Fibroblast of lung (primary cell): ENCODE measurements around the gene NDUFA11. TPM values are rescaled to one million over a fixed set of nuclear protein-coding genes. Genes with fewer than 3 reads are reported as not detected.
A peak's percentile ranks its signal among the peaks of the same experiment; 100 is the strongest.

Source experiments
- DNase-seq, 2 donors: peaks; one replicate each; pipeline versions ENCODE4 v3.0.0 to v3.0.0-alpha.2; 2010; ENCODE audit warnings: low read depth in 2 of 2
- H2AFZ ChIP-seq: 2 replicates; pipeline ENCODE4 v1.5.1; 2012; ENCODE audit warnings: low read length, control low read depth, inconsistent platforms
- H3K27ac ChIP-seq: 2 replicates; pipeline ENCODE4 v1.5.1; 2011; ENCODE audit warnings: low read length, control low read depth; ENCODE audit not compliant: insufficient read depth
- H3K27me3 ChIP-seq: 2 replicates; pipeline ENCODE4 v1.5.1; 2011; ENCODE audit warnings: mild to moderate bottlenecking, low read length; ENCODE audit not compliant: control insufficient read depth, insufficient read depth
- H3K36me3 ChIP-seq: 2 replicates; pipeline ENCODE4 v1.5.1; 2011; ENCODE audit warnings: low read length; ENCODE audit not compliant: control insufficient read depth, insufficient read depth
- H3K4me1 ChIP-seq: 2 replicates; pipeline ENCODE4 v1.5.1; 2011; ENCODE audit warnings: low read length; ENCODE audit not compliant: control insufficient read depth, insufficient read depth; ENCODE audit errors: extremely low read depth
- H3K4me2 ChIP-seq: 2 replicates; pipeline ENCODE4 v1.5.1; 2011; ENCODE audit warnings: low read length, control low read depth; ENCODE audit not compliant: insufficient read depth; ENCODE audit errors: extremely low read depth
- H3K4me3 ChIP-seq, 4 experiments: fragments of 200-600 bp in 1 of 4; sonication (generic) in 1 of 4; replicated peaks in 1 of 4; 2 replicates each; pipeline ENCODE4 v1.5.1; 2011 to 2016; ENCODE audit warnings: low read length in 4 of 4, low read depth in 3 of 4, mild to moderate bottlenecking in 3 of 4, control low read depth in 2 of 4, inconsistent platforms in 1 of 4, mixed read lengths in 1 of 4; ENCODE audit not compliant: insufficient read depth in 1 of 4; ENCODE audit errors: control extremely low read depth in 1 of 4
- H3K79me2 ChIP-seq: 2 replicates; pipeline ENCODE4 v1.5.1; 2012; ENCODE audit warnings: mild to moderate bottlenecking, low read length, inconsistent platforms; ENCODE audit not compliant: control insufficient read depth, insufficient read depth
- H3K9ac ChIP-seq: 2 replicates; pipeline ENCODE4 v1.5.1; 2011; ENCODE audit warnings: mild to moderate bottlenecking, low read length, control low read depth; ENCODE audit not compliant: insufficient read depth
- H3K9me3 ChIP-seq: 2 replicates; pipeline ENCODE4 v1.5.1; 2012; ENCODE audit warnings: low read depth, low read length; ENCODE audit not compliant: control insufficient read depth, insufficient read depth
- H4K20me1 ChIP-seq: 2 replicates; pipeline ENCODE4 v1.5.1; 2011; ENCODE audit warnings: low read length; ENCODE audit not compliant: control insufficient read depth, insufficient read depth; ENCODE audit errors: extremely low read depth
- CTCF ChIP-seq, 2 donors: IDR thresholded peaks in 1 of 2; conservative IDR thresholded peaks in 1 of 2; 1 replicate in 1 of 2; 2 replicates in 1 of 2; pipeline ENCODE4 v1.5.1; 2011 to 2012; ENCODE audit warnings: low read length in 2 of 2, control low read depth in 1 of 2, inconsistent platforms in 1 of 2, low read depth in 1 of 2, mild to moderate bottlenecking in 1 of 2
- EZH2 ChIP-seq: IDR thresholded peaks from 2 replicates; pipeline ENCODE4 v1.5.1; 2012; ENCODE audit warnings: low read length, control low read depth, mild to moderate bottlenecking; ENCODE audit errors: missing control alignments
- polyA plus RNA-seq, 2 donors: library from polyadenylated mRNA; depleted of rRNA in 1 of 2; stranded (reverse) in 1 of 2; unstranded in 1 of 2; fragments of >200 nt; gene quantifications; 2 replicates each; pipeline ENCODE4 v1.2.1, GENCODE V29; 2011 to 2012; ENCODE audit warnings: missing spikeins in 1 of 2
- total RNA-seq: library from RNA; depleted of rRNA; stranded (reverse); fragments of >200 nt; gene quantifications from 2 replicates; pipeline ENCODE4 v1.2.1, GENCODE V29; 2014

NDUFA11 gene
- total and polyA plus RNA-seq, 2 donors (not counting 1 experiment from before 2014, with no cell fraction given), result 212 to 271 TPM

DNA sequence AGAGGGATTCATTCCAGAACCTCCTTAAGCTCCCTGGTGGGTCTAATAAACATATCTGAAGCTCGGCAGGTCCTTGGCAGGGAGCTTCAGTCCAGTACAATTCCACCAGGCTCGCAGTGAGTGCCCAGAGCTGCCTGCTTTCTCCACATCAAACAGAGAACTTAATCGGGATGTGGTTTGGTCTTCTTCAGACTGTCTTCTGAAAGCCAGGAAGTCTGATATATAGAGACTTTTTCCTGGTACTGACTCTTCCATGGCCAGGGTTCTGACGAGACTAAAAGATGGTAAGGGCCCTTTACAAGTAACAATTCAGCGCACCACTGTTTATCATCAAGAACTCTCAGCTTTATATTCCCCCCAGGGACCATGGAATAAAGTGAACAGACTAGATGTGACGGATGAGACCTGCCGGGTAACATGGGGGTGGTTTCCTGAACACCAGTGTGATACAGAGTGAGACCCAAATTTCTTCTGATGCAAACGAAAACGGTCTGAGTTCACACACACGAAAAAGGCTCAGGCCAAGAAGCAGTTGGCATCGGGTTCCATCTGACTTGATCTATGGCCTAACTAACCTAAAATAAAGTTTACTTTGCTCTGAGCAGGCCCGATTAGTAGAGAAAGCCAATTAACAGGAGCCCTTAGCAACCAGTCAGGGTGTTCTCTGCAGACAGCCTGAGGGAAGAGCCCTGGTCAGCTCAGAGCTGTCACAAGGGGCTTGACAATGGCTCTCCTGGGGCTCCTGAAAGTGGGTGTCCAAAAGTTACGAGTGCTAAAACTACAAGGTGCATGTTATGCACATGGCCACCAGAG, 45.4 kb upstream of the NDUFA11 start:
- Histone ChIP-seq H4K20me1 (no peaks in the 10 kb centered on the region), H3K4me3 (no peak overlapping the region), H3K36me3 (peaks cover 6% of the 10 kb centered on the region), H3K79me2 (peaks cover 68% of the 10 kb centered on the region), H3K27ac (no peak overlapping the region), H3K4me1 (peaks cover 23% of the 10 kb centered on the region), H3K27me3 (no peaks in the 10 kb centered on the region), H3K9me3 (no peaks in the 10 kb centered on the region), H3K9ac (no peak overlapping the region), H2AFZ (no peak overlapping the region), H3K4me2 (no peak overlapping the region)
- TF ChIP-seq EZH2 (no peak), CTCF (conservative IDR thresholded peaks at IDR 0.05 in 1 of 2, IDR thresholded peaks at IDR 0.05 in 1 of 2; ENCODE audit: low read depth in 1 of 2, low read length in 2 of 2) (no peak)
- no peak for DNase-seq

DNA sequence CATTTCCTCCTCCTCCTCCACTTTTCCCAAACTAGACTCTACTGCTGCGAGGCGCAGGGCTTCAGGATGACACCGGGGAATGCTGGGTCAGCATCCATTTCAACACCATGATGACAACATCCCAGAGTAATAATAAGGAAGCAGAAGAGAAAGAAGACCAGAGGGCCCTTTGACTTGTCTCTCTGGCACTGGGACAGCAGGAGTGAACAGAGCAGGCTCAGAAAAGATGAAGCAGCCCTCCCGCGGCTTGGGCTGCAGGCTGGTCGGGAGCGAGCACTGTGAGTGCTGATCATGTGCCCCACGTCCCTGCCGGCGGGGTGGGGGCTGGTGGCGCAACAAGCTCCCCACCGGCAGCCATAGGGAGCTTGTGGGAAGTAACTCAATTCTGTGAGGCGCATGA, 43.8 kb upstream of the NDUFA11 start:
- H4K20me1 ChIP-seq, result no peaks in the 10 kb centered on the region
- peak; percentile 43 to 80 for DNase-seq
- H3K9me3 ChIP-seq, result no peaks in the 10 kb centered on the region
- H2AFZ ChIP-seq, result no peak overlapping the region
- no peak overlapping the region for H3K4me3 ChIP-seq
- peaks cover 6% of the 10 kb centered on the region for H3K36me3 ChIP-seq
- H3K79me2 ChIP-seq, result peaks cover 56% of the 10 kb centered on the region
- H3K27me3 ChIP-seq, result no peaks in the 10 kb centered on the region
- H3K4me2 ChIP-seq, result no peak overlapping the region
- peak overlapping the region; percentile 5 for H3K9ac ChIP-seq
- H3K27ac ChIP-seq, result peak overlapping the region; percentile 27
- peaks cover 20% of the 10 kb centered on the region for H3K4me1 ChIP-seq
- TF ChIP-seq CTCF (conservative IDR thresholded peaks at IDR 0.05 in 1 of 2, IDR thresholded peaks at IDR 0.05 in 1 of 2; ENCODE audit: low read depth in 1 of 2, low read length in 2 of 2) (no peak), EZH2 (no peak)

DNA sequence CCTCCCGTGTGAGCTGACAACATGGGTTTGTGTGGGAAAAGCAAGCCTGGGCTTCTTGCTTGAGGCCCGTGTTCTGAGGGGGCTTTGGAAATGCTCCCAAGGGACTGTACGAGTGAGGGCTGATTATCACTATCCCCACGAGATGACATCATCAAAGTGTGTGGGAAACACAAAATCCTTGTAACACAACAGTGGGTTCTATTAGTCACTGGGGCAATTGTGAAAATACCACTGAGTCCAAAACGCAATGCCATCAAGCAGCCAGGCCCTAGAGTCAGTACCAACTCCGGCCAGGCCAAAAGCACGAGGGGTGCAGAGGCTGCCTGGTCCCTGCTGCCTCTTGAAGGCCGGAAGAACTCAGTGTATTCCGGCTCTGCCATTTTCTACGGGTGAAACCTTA, 40.0 kb upstream of the NDUFA11 start:
- no peaks in the 10 kb centered on the region for H4K20me1 ChIP-seq
- H3K4me2 ChIP-seq, result peak overlapping the region; percentile 16
- peaks cover 18% of the 10 kb centered on the region for H3K4me1 ChIP-seq
- no peak overlapping the region for H3K9ac ChIP-seq
- H3K79me2 ChIP-seq, result peaks cover 30% of the 10 kb centered on the region
- H3K4me3 ChIP-seq, result no peak overlapping the region
- TF ChIP-seq CTCF (conservative IDR thresholded peaks at IDR 0.05 in 1 of 2, IDR thresholded peaks at IDR 0.05 in 1 of 2; ENCODE audit: low read depth in 1 of 2, low read length in 2 of 2) (no peak), EZH2 (no peak)
- no peaks in the 10 kb centered on the region for H3K9me3 ChIP-seq
- peak; percentile 52 to 65 for DNase-seq
- H3K27ac ChIP-seq, result peak overlapping the region; percentile 46
- H3K27me3 ChIP-seq, result no peaks in the 10 kb centered on the region
- peaks cover 6% of the 10 kb centered on the region for H3K36me3 ChIP-seq
- H2AFZ ChIP-seq, result no peak overlapping the region
